Loucy (cell line): ENCODE results near the gene IL6R.

ENCODE experiments used
- H2AFZ ChIP-seq: fragments of 200-600 bp; sonication (generic); 2 replicates; pipeline ENCODE4 v1.6.0; 2016; ENCODE audit warnings: antibody characterized with exemption, mild to moderate bottlenecking, low read length, moderate library complexity
- H3F3A ChIP-seq: fragments of 200-600 bp; 2 replicates; pipeline ENCODE4 v1.6.0; 2016; ENCODE audit warnings: antibody characterized with exemption, low read depth, mild to moderate bottlenecking
- H3K27me3 ChIP-seq: fragments of 200-600 bp; sonication (generic); 2 replicates; pipeline ENCODE4 v1.6.1; 2014; ENCODE audit warnings: low read length, mild to moderate bottlenecking; ENCODE audit not compliant: insufficient read depth, poor library complexity, severe bottlenecking
- H3K36me3 ChIP-seq: fragments of 200-600 bp; sonication (generic); 2 replicates; pipeline ENCODE4 v1.6.1; 2016; ENCODE audit warnings: low read length; ENCODE audit not compliant: insufficient read depth
- H3K4me1 ChIP-seq: fragments of 200-600 bp; sonication (generic); 2 replicates; pipeline ENCODE4 v1.5.1; 2014; ENCODE audit warnings: low read length, mild to moderate bottlenecking; ENCODE audit not compliant: insufficient read depth, poor library complexity, severe bottlenecking
- H3K4me2 ChIP-seq: fragments of 200-600 bp; sonication (generic); 2 replicates; pipeline ENCODE4 v1.6.0; 2014; ENCODE audit warnings: antibody characterized with exemption, low read length, low read depth, mild to moderate bottlenecking; ENCODE audit not compliant: poor library complexity, severe bottlenecking
- H3K4me3 ChIP-seq: fragments of 200-600 bp; sonication (generic); 2 replicates; pipeline ENCODE4 v1.5.1; 2014; ENCODE audit warnings: low read length, mild to moderate bottlenecking, mixed read lengths; ENCODE audit not compliant: poor library complexity, severe bottlenecking
- H3K79me2 ChIP-seq: fragments of 200-600 bp; sonication (generic); 2 replicates; pipeline ENCODE4 v1.6.1; 2014; ENCODE audit warnings: low read length; ENCODE audit not compliant: insufficient read depth
- H3K9ac ChIP-seq: fragments of 200-600 bp; sonication (generic); 2 replicates; pipeline ENCODE4 v1.6.0; 2014; ENCODE audit warnings: mild to moderate bottlenecking, low read depth, low read length, moderate library complexity; ENCODE audit not compliant: poor library complexity, severe bottlenecking
- H3K9me2 ChIP-seq: fragments of 200-600 bp; sonication (generic); replicated peaks from 2 replicates; pipeline ENCODE4 v1.6.1; 2016; ENCODE audit warnings: low read depth, low read length, mixed read lengths
- H3K9me3 ChIP-seq: fragments of 200-600 bp; sonication (generic); 2 replicates; pipeline ENCODE4 v1.6.1; 2014; ENCODE audit warnings: mild to moderate bottlenecking, antibody characterized with exemption, low read length, low read depth; ENCODE audit not compliant: insufficient read depth
- H4K20me1 ChIP-seq: fragments of 200-600 bp; sonication (generic); 2 replicates; pipeline ENCODE4 v1.6.0; 2014; ENCODE audit warnings: antibody characterized with exemption, low read length, mild to moderate bottlenecking; ENCODE audit not compliant: insufficient read depth, poor library complexity, severe bottlenecking
- EZH2phosphoT487 ChIP-seq: fragments of 200-600 bp; IDR thresholded peaks from 2 replicates; pipeline ENCODE4 v1.6.1; 2018; ENCODE audit warnings: antibody characterized with exemption, mild to moderate bottlenecking, moderate library complexity, borderline replicate concordance
- TF ChIP-seq, protein P1 (sequence below): fragments of 200-600 bp; sonication (generic); conservative IDR thresholded peaks from 2 replicates; pipeline ENCODE4 v1.5.1; 2014; ENCODE audit warnings: mild to moderate bottlenecking, antibody characterized with exemption, low read length

The IL6R gene

GRCh38 chr1:154456631-154457030 lies 51.5 kb downstream of the IL6R start:
- Histone ChIP-seq H3K9ac (no peak overlapping the region), H3K4me2 (no peak overlapping the region), H2AFZ (no peak overlapping the region), H4K20me1 (no peaks in the 10 kb centered on the region), H3K27me3 (no peaks in the 10 kb centered on the region), H3F3A (no peaks in the 10 kb centered on the region), H3K36me3 (no peaks in the 10 kb centered on the region), H3K4me3 (no peak overlapping the region), H3K4me1 (peaks cover 18% of the 10 kb centered on the region), H3K79me2 (no peaks in the 10 kb centered on the region), H3K9me2 (no peaks in the 10 kb centered on the region), H3K9me3 (no peaks in the 10 kb centered on the region)
- TF ChIP-seq EZH2phosphoT487, result no peak
- TF ChIP-seq, protein P1, sequence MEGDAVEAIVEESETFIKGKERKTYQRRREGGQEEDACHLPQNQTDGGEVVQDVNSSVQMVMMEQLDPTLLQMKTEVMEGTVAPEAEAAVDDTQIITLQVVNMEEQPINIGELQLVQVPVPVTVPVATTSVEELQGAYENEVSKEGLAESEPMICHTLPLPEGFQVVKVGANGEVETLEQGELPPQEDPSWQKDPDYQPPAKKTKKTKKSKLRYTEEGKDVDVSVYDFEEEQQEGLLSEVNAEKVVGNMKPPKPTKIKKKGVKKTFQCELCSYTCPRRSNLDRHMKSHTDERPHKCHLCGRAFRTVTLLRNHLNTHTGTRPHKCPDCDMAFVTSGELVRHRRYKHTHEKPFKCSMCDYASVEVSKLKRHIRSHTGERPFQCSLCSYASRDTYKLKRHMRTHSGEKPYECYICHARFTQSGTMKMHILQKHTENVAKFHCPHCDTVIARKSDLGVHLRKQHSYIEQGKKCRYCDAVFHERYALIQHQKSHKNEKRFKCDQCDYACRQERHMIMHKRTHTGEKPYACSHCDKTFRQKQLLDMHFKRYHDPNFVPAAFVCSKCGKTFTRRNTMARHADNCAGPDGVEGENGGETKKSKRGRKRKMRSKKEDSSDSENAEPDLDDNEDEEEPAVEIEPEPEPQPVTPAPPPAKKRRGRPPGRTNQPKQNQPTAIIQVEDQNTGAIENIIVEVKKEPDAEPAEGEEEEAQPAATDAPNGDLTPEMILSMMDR, result no peak

DNA sequence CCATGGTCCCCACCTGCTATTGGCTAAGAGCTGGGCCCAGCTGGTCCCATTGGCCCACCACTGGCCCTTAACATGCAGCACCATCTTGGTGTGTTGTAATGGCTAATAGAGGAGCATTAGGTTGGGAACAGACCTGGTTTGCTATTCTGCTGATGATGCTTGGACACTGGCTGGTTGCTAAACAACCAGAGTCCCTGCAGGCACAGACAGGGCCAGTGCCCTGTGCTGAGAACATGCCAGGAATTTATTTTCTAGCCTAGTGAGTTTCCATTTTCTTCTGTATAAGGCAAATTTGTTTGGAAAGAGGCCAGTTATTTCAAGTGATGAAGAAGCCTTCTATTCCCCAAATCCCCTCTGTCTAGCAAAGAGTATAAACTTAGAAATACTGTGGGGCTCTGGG lies 53.9 kb downstream of the IL6R start:
- no peak overlapping the region for H2AFZ ChIP-seq
- H3K4me2 ChIP-seq, result no peak overlapping the region
- H3K27me3 ChIP-seq, result no peaks in the 10 kb centered on the region
- H3F3A ChIP-seq, result peaks cover 5% of the 10 kb centered on the region
- H3K79me2 ChIP-seq, result no peaks in the 10 kb centered on the region
- H3K36me3 ChIP-seq, result no peaks in the 10 kb centered on the region
- no peaks in the 10 kb centered on the region for H4K20me1 ChIP-seq
- H3K9me3 ChIP-seq, result no peaks in the 10 kb centered on the region
- no peak overlapping the region for H3K4me3 ChIP-seq
- peaks cover 22% of the 10 kb centered on the region for H3K4me1 ChIP-seq
- TF ChIP-seq, protein P1, result no peak
- no peak for TF ChIP-seq EZH2phosphoT487
- H3K9me2 ChIP-seq, result no peaks in the 10 kb centered on the region
- no peak overlapping the region for H3K9ac ChIP-seq

DNA sequence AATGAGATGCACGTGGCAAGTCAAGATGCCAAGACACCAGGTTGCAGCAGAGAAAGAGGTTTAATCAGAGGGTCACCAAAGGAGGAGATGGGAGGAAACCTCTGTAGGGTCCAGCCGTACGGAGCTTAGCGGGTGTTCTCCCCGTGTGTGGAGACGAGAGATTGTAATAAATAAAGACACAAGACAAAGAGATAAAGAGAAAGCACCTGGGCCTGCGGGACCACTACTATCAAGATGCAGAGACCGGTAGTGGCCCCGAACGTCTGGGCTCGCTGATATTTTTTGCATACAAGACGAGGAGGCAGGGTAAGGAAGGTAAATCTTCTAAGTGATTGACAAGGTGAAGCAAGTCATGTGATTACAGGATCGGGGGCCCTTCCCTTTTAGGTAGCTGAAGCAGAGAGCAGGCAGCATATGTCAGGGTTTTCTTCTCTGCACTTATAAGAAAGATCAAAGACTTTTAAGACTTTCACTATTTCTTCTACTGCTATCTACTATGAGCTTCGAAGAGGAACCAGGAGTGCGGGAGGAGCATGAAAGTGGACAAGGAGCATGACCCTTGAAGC lies 55.6 kb downstream of the IL6R start:
- H3K79me2 ChIP-seq, result no peaks in the 10 kb centered on the region
- no peaks in the 10 kb centered on the region for H3K27me3 ChIP-seq
- no peak overlapping the region for H3K9ac ChIP-seq
- H3K36me3 ChIP-seq, result no peaks in the 10 kb centered on the region
- no peak for TF ChIP-seq EZH2phosphoT487
- TF ChIP-seq, protein P1, result no peak
- no peaks in the 10 kb centered on the region for H3K9me2 ChIP-seq
- H3F3A ChIP-seq, result peaks cover 5% of the 10 kb centered on the region
- peaks cover 26% of the 10 kb centered on the region for H3K4me1 ChIP-seq
- no peak overlapping the region for H3K4me3 ChIP-seq
- H3K9me3 ChIP-seq, result no peaks in the 10 kb centered on the region
- no peak overlapping the region for H3K4me2 ChIP-seq
- no peaks in the 10 kb centered on the region for H4K20me1 ChIP-seq
- no peak overlapping the region for H2AFZ ChIP-seq
